Activated CD4-positive, alpha-beta T cell treated with anti-CD3 and anti-CD28 coated beads for 1 hour (primary cell): ENCODE measurements around the gene EPO.
"Not testable (repeated sequence)": the region's sequence is repeated elsewhere in the genome, so short reads cannot be mapped to it uniquely, and the experiment has no call there.

Experiments
- DNase-seq: peaks from one replicate; pipeline ENCODE4 v3.0.0-alpha.2; 2020

EPO gene

DNA sequence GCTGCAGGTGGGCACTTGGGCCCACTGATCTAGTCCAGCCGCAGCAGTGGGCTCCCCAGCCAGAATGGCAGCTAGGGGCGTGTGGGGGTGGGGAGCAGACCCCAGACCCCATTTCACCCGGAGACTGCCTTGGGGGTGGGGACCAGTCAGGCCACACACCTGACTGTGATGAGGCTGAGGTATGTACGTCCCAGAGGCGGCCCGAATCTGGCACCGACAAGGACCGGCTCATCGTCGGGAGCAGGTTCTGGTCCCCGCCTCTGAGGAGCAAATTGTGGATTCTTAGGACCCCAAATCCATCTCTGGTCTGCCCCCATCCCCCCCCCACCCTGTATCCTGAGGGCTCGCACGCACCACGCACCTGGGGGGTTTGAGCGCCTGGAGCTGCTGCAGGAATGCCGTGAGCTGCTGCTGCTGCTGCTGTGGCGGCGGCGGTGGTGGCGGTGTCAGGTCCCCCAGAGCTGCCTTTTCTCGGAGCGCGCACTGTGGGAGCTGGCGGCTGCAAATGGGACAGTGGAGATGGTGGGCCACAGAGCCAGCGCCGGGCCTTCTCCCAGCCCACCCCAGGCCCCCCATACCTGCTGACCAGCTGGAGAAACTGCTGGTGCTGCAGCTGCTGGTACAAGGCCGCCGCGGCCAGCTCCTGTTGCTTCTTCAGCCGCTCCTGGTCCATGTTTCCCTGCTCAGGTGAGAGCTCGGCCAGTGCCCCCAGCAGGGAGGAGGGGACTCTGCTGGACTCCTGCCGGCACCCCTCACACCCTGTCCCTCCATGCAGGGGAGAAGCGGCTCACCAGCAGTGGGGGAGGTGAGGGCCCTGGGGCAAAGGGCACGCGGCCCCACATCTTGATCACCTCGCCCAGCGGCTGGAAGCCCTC lies 36.4 kb upstream of the EPO start:
- no peak for DNase-seq

DNA sequence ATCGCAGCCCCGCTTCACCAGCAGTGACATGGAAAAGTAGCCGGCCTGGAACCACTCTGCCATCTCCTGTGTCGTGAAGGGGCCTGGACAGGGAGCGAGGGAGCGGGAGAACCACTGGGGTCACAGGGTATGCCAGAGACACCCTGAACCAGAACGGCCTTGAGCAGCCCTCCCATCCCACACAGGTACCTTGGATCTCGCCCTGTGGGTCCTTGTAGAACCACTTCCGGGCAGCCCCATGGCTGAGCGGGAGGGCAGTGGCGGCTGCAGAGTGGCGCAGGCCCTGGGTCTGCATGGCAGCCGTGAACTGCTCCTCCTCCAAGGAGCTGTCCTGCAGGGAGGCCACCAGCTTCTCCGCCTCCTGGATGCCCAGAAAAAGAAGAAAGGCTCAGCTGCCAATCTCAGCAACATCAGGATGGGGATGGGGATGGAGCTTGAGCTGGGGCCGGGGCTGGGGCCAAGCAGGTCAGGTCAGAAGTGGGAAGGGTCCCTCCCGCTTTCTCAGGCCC lies 35.7 kb upstream of the EPO start:
- DNase-seq: no peak

DNA sequence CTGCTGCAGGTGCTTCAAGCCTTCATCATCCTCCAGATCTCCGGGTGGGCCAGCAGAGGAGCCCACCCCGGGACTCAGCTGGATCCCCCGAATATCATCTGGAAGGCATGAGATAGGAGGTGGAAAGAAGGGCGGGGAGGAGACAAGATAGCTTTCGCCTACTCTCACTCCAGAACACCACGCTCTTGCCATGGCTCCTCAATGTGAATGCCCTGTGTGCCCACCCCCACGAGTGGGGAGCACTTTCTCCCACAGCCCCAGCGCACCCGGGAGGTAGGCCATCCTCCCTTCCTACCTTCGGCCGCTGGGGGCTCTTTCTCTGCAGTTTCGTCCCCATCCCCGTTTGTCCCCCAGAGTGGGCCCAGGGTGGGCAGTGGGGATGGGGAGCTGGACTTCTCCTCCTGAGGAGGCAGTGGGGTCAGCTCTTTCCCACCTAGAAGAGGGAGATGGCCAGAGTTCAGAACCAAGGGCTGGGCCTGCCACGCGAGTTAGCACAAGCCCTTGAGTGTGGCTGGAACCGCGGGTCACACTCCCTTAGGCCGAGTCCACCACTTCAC lies 35.1 kb upstream of the EPO start:
- DNase-seq: no peak

DNA sequence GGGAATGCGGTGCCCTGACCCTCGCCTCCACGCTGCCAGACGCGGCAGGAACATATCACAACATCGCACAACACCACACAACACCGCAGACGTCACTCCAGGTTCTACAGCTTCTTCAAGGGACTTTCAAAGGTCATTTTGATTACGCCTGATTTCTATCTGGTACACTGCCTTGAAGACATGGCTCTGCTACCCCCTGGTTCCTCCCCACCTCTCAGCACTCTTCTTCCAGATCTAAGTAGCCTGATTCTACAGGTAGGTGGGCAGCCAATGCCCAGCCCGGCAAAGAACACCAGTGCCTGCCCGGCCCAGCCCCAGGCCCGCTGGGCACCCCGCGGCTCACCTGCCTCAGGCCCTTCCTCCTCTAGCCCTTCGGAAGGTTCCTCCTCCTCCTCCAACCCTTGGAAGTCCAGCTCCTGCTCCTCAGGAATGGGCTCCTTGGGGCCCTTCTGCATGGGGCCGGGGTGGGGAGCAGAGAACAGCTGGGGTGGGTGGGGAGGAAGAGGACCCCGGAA lies 34.6 kb upstream of the EPO start:
- DNase-seq: no peak

DNA sequence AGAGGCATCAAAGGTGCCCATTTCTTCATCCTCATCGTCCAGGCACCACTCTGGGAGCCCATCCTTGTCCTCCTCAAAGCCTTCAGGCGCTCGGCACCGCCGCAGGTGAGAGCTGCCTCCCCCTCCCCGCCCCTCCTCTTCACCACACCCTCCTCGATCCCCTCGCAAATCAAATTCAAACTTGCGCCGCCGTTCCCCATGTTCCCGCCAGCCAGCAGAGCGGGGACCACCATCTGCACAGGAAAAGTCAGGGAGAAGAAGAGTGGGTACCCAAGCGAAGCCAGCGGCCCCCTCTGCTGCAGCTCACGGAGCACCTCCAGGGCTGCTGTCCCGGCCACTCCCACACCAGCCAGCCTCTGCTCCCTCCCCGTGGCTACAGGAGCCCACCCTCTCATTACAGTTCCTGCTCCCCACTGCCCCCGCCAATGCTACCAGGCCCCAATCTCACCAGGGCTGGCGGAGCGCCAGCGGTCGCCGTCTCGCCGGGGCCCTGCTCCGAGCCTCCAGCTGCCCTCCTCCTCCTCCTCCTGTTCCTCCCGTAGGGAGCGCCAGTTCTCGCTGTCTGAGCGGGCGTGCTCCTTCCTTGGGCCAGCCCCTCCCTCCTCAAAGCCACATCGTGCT lies 34.0 kb upstream of the EPO start:
- DNase-seq: no peak

DNA sequence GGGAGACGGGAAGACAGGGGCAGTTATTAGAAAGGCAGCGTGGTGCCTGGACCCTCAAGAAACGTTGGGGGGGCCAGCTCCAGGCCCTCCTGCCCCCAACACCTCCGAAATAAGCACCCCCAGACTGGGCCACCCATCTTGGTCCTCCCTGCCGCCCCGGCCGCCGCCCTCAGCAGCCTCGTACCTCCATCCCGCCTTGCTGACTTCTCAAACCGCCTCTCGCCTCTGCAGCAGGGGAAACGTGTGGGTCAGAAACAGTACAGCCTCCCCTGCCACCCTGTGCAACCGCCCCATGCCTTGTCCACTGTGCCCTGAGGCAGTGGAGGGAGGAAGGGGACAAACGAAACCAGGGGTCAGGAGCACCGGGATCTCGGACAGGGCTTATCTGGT lies 33.5 kb upstream of the EPO start:
- DNase-seq: no peak

DNA sequence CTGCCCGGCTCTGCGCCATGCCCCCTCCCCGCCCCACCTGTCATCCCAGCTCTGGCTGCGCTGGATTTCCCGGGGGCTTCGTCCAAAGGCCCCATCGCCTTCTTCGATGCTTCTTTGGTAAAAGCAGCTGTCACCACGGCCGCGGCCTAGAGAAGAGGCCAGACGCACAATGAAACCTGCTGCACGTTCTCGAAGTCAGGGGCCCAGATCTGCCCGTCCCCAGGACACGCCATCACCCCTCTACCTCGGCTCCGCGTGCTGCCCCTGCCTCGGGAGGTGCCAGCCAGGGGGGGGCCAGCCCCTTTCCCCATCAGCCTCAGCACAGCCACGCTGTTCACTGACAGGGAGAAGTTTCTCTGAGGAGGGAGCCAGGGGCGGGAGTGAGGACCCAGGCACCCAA lies 33.0 kb upstream of the EPO start:
- no peak for DNase-seq

DNA sequence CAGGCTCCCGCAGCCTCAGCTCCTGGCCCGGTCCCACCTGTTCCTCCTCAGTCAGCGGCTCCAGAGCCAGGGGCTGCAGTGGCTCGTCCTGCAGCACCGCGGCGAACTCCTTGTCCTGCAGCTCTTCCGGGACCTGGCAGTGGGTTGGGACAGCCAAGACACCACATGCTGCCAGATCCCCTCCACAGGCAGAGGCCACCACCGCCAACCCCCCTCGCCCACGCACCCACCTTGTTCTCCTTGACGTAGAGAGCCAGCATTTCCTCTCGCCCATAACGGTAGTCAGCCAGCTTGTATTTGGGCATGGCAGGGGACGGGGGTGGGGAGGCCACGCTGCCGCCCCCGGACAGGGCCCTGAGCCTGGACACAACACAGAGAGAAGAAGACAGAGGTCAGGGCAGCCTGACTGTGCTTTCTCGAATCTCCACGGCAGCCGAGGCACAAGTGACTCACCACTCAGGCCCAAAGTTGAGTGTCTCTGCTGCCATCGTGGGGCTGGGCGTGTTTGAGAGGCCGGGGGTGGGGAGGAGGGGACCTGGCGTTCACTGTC lies 32.4 kb upstream of the EPO start:
- DNase-seq: no peak

DNA sequence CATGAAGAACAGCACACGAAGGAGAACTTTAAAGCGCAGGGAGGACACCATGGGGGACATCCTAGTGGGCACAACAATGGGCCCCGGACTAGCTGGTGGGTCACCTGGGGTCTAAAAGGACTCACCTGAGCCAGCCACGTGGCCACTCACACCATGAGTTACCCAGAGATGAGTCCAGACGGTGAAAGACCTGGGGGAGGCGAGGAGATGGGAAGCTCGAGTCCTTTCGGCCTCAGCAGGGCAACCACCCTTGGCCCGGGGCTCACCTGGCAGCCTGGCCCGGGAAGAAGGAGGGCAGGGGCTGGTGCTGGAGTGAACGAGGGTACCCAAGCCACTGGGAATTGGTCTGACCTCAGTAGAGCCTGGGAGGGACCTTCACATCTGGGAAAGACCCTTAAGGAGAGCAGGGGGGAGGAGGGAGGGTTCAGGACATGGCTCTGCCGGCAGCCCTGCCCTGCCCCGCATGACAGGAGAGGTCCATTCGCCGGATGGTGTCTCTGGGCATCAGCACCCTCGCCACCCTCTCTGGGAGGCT lies 31.9 kb upstream of the EPO start:
- DNase-seq: no peak

DNA sequence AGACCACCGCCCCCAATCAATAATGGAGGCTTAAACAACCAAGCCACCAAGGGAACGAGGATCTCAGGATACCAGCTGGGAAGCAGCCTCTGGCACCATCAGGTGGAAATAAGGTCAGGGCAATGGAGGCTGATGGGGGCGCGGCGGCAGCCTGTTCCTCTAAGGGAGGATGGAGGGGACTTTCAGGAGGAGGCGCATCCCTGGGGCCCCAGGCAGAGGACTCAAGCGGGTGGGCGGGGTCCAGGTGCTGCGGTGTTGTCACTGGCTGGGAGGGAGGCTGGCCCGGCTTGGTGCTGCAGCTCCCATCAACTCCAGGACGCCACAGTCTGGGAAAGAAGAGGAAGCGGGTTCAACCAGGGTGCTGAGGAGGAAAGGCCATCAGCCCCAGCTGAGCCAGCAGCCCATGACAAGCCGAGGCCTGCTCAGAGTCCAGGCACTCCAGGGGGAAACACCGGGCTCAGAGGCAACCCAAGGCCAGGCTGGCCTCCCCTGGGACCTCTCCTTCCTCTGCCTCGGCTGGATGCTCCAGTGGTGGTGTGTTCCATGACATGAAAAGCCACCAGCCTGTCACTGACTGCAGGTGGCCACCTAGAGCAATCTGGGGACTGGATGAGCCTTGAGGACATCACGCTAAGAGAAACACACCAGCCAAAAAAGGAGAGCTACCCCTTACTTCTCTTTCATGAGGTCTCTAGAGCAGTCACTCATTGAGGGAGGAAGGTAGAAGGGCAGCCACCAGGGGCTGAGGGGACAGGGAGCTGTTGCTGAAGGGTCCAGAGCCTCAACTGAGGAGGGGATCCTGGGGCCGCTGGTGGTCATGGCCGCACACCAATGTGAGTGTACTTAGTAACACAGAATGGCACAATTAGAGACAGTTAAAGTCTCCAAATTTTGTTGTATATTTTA lies 30.8 kb upstream of the EPO start:
- DNase-seq: no peak

DNA sequence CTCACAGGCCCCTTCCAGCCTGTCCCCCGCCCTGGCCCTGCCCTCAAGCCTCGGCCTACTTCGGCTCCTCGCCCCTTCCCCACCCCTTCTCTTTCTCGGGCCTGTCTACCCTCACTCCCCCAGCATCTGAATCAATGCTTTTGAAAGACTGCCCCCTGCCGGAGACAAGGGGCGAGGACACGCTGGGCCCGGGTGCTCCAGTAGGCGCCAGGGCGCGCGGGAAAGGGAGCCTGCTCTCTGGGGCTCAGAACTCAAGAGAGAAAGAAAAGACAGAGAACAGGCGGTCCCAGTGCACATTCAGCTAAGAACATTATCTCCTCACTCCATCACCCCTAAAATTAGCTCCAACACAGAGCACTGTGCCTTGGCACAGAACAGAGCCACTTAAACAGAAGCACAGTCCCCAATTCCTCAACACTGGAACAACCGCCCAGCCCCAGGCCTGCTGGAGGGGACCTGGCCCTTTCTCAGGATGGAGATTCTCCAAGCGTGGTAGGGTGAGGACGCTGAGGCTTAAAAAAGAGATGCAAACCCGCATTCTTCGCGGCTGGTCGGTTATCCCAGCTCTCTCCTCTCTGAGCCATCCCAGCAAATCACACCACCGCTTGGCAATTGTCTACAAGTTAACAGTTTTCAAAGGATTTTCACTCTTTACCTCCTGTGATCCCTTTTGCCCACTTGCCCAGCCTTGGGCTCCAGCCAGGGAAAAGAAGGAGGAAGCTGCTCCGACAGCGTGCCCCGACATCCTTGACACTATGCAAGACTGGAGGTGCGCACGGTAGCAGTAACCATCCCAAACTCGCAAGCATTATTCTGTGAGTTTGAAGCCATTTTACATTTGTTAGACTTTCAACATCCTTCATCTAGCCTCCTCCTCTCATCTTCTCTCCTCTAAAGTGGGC lies 28.3 kb upstream of the EPO start:
- DNase-seq: peak; percentile 73

DNA sequence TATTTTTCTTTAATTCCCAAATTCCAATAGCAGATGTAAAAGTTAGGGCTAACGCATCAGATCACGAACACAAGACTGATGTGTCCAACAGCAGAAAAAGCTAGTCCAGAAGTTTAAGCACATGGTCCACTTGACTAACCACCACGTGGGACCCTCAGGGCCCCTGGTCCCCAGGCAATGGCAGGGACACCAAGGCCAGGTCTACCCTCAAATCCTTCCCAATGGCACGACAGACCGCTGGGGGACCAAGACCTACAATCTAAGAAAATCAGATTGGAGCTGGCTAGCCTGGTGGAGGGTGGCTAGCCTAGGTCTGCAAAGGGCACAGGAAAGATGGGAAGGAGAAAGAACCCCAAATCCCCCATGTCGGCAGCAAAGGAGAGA lies 27.7 kb upstream of the EPO start:
- no peak for DNase-seq

DNA sequence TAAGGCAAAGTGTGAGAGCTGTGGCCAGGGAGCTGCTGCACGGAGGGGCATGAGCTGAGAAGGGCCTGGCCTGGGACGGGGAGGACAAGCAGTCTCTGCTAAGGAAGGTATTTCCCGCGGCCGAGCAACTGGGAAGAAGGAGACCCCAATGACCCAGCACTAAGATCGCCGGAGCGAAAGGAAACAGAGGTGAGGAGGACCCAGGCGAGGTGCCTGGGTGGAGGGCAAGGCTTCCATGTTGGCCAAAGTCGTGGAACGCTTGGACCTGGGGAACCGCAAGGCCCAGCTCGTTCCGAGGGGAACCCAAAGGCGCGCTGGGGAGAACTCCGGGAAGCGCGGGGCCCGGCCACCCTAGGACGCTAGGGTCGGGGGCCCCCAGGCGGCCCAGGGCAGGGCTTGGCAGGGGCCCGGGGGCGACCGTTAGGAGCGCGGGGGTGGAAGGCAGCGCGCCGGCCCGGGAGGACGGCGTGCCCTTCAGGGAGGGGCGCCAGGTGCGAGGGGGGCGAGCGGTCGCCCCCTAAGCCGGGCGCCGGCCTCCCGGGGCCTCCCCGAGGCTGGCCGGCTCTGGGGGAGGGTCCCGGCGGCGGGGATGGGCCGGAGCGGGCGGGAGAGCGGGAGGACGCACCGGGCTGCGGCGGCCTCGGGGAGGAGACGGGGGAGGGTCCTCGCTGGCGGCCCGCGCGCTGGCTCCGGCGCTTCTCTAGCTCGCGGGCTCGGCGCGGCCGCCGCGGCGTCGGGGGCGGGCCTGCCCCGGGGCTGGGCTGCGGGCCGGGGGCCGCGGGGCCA lies 26.8 kb upstream of the EPO start:
- no peak for DNase-seq

DNA sequence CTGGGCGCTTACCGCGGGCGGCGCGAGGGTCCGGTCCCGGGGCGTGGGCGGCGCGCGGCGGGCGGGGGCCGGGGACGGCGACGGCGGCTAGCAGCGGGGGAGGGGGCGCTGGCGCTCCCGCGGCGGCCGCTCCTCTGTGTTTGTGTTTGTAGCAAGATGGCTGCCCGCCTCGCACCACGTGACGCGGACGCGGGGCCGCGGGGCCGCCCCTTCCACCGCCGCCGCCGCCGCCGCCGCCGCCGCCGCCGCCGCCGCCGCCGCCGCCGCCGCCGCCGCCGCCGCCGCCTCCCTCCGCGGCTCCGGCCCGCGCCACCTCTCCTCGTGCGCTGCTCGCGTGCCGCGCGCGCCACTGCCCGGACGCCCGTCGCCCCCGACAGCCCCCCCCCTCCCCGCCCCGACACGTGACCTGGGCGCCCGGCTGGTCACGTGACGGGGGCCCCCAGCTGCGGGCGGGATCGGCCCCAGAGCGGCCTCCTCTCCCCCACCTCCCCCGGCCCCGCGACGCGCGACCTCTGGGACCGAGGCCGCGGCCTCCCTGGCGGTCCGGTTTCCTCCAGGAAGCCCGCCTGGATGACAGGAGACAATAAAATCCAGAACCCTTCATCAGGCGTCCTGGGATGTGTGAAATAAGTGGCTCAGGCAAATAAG lies 26.0 kb upstream of the EPO start, which contains the start of gene GIGYF1:
Gene GIGYF1, minus strand, starts transcription at position 153 of the 648 bp plus-strand sequence. CDS start 6,012 bp downstream, outside the sequence.
- peak; percentile 58 for DNase-seq

DNA sequence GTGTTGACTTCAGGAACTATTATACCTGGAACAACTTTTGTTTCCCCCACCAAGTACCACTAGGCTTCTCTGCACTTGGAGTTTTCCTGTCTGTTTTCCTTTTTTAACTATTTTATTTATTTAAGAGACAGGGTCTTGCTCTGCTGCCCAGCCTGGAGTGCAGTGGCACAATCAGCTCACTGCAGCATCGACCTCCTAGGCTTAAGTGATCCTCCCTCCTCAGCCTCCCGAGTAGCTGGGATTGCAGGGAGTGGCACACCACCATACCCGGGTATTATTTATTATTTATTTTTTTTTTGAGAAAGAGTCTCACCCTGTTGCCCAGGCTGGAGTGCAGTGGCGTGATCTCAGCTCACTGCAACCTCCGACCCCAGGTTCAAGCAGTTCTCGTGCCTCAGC lies 24.1 kb upstream of the EPO start:
- no peak for DNase-seq

DNA sequence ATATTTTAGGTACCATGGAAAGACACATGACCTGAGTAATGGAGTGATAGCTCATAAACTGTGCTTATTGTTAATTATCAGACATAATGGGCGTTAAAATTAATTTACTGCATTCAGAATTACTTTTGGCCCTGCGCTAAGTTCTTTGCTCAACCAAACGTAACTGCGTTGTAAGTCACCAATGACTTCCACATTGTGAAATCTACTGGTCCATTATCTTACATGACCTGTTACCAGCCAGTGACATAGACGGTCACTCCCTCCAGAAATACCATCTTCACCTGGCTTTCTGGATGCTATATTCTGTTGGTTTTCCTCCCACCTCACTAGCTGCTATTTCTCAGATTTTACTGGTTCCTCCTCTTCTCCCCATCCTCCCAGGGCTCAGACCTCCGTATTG lies 21.2 kb upstream of the EPO start:
- no peak for DNase-seq

DNA sequence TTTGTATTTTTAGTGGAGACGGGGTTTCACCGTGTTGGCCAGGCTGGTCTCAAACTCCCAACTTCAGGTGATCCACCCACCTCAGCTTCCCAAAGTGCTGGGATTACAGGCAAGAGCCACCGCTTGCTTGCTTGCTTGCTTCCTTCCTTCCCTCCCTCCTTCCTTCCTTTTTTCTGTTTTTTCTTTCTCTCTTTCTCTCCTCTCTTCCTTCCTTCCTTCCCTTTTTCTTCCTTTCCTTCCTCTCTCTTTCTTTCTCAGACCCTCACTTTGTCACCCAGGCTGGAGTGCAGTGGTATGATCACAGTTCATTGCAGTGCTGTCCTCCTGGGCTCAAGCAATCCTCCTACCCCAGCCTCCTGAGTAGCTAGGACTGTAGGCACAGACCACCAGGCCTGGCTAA lies 19.2 kb upstream of the EPO start:
- not testable (repeated sequence) for DNase-seq

DNA sequence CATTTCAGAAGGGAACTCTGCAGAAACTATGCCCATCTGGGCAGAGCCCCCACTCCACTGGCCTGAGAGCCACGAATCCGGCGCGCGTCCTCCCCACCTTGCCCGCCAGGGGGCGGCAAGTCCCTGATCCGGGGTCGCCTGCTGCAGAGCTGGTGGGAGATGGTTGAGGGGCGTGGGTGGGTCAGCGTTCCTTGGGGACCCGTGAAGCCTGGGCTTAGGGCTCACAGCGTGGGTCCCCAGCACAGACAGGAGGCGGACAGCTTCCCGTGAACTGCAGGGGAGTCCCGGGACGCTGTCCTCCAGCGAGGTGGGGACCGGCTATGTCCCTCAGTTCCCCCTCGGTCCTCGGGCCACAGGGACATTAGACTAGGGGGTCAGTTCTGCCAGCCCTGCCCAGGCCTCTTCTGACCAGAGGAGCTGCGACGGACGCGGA lies 14.9 kb upstream of the EPO start:
- DNase-seq: peak; percentile 63
